NB4 (cell line): ENCODE measurements around the gene NRAP.

ENCODE experiments used
- DNase-seq: peaks from one replicate; pipeline ENCODE4 v3.0.0; 2010; ENCODE audit warnings: low read depth
- H3K4me3 ChIP-seq: one replicate; pipeline ENCODE4 v1.5.1; 2011; ENCODE audit warnings: mild to moderate bottlenecking, low read depth, low read length, moderate library complexity
- MAX ChIP-seq: IDR thresholded peaks from 2 replicates; pipeline ENCODE4 v1.6.1; 2011; ENCODE audit warnings: low read depth, low read length
- MYC ChIP-seq: IDR thresholded peaks from 2 replicates; pipeline ENCODE4 v1.6.1; 2011; ENCODE audit warnings: low read depth, low read length
- POLR2A ChIP-seq: IDR thresholded peaks from 2 replicates; pipeline ENCODE4 v1.6.1; 2011; ENCODE audit warnings: mild to moderate bottlenecking; ENCODE audit not compliant: insufficient read length; ENCODE audit errors: extremely low read depth
- TF ChIP-seq, protein P1 (sequence below): IDR thresholded peaks from one replicate; pipeline ENCODE4 v1.5.1; 2012; ENCODE audit warnings: low read depth, low read length

NRAP gene

DNA sequence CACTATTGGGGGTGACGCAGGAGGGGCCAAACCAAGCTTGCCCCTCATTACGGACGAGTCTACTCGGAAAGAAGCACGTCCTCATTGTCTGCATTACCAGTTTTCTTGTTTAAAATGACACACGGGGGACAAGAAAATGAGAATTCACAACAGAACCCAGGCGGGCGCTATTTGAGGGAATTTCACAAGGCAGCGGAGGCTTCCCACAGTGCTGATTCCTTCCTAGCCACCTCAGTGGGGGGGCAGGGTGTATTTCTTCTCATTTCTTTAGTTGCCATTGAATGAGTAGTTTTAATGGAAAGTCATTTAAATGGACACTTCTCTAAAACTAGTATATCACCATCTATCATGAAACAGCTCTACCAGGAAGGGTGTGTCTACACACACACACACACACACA, 42.9 kb downstream of the NRAP start:
- no peak overlapping the region for H3K4me3 ChIP-seq
- TF ChIP-seq MAX (no peak), MYC (no peak)
- TF ChIP-seq, protein P1, sequence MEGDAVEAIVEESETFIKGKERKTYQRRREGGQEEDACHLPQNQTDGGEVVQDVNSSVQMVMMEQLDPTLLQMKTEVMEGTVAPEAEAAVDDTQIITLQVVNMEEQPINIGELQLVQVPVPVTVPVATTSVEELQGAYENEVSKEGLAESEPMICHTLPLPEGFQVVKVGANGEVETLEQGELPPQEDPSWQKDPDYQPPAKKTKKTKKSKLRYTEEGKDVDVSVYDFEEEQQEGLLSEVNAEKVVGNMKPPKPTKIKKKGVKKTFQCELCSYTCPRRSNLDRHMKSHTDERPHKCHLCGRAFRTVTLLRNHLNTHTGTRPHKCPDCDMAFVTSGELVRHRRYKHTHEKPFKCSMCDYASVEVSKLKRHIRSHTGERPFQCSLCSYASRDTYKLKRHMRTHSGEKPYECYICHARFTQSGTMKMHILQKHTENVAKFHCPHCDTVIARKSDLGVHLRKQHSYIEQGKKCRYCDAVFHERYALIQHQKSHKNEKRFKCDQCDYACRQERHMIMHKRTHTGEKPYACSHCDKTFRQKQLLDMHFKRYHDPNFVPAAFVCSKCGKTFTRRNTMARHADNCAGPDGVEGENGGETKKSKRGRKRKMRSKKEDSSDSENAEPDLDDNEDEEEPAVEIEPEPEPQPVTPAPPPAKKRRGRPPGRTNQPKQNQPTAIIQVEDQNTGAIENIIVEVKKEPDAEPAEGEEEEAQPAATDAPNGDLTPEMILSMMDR, result no peak
- no peak for DNase-seq

GRCh38 chr10:113620511-113620910, 43.3 kb downstream of the NRAP start:
- no peak overlapping the region for H3K4me3 ChIP-seq
- no peak for DNase-seq
- no peak for TF ChIP-seq POLR2A
- TF ChIP-seq MAX, result no peak
- TF ChIP-seq, protein P1, result no peak
- TF ChIP-seq MYC, result no peak

DNA sequence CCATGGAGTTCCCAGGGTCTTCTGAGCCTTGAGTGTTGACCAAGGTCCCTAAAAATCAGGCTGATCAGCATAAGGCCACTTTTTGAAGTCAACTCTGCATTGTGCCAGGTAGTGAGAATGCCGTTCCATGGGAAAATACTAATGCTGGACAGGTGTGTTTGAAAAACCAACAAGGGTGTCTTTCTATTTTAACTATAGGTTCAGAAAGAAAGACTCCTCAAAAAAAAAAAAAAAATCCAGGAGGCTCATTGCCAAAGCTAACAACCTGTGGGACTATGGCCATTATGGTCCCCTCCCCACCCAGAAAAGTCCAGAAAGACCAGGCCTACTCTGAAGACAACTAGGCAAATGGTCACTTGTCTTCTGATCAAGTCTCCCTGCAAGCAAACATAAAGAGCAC, 44.4 kb downstream of the NRAP start:
- TF ChIP-seq, protein P1, result no peak
- TF ChIP-seq MAX (no peak), POLR2A (no peak), MYC (no peak)

GRCh38 chr10:113618338-113618737, 45.5 kb downstream of the NRAP start:
- no peak for DNase-seq
- no peak overlapping the region for H3K4me3 ChIP-seq
- TF ChIP-seq POLR2A, result no peak
- no peak for TF ChIP-seq MYC
- TF ChIP-seq MAX, result no peak
- TF ChIP-seq, protein P1, result no peak

More for the DNA sequence above, 44.4 kb downstream of the NRAP start:
- no peak overlapping the region for H3K4me3 ChIP-seq
- no peak for DNase-seq

DNA sequence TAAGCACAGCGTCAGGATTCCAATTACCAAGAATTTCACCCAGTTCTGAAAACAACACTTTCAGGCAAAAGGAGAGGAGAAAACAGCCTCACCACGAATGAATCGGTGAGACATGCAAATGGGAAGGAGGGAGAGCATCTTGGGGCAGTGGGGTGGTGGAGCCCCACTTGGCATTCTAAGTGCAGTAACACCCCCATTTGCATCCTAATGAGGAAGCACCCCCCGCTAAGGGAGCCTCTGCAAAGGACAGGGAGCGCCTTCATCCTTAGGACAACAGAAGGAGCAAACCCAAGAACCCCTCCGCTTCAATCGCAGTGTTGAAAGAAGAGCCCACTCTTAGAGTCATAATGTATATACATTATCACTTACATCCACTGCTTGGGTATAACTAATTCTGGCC, 46.8 kb downstream of the NRAP start:
- no peak for DNase-seq
- TF ChIP-seq, protein P1, result no peak
- TF ChIP-seq POLR2A, result no peak
- no peak for TF ChIP-seq MYC
- no peak for TF ChIP-seq MAX
- no peak overlapping the region for H3K4me3 ChIP-seq
